IPS DF 19.7 (cell line): ENCODE data around the gene LHFPL6.
A peak's percentile ranks its signal among the peaks of the same experiment; 100 is the strongest.
"Not testable (repeated sequence)": the region's sequence is repeated elsewhere in the genome, so short reads cannot be mapped to it uniquely, and the experiment has no call there.

ENCODE experiments used
- DNase-seq: peaks from one replicate; pipeline ENCODE4 v3.0.0-alpha.2; 2013; ENCODE audit warnings: low read depth, low spot score

The LHFPL6 gene

GRCh38 chr13:39350461-39350881 is 252.5 kb downstream of the LHFPL6 start:
- no peak for DNase-seq

- no peak for DNase-seq
Observed at GRCh38 chr13:39349391-39349960, 253.5 kb downstream of the LHFPL6 start.

- peak; percentile 65 for DNase-seq
Observed at GRCh38 chr13:39347926-39348901, 254.8 kb downstream of the LHFPL6 start.

GRCh38 chr13:39345982-39346381 is 257.0 kb downstream of the LHFPL6 start:
- DNase-seq, result no peak

- DNase-seq, result no peak
Observed at GRCh38 chr13:39341251-39341650, 261.7 kb downstream of the LHFPL6 start.

- not testable (repeated sequence) for DNase-seq
Observed at GRCh38 chr13:39338114-39338513, 264.9 kb downstream of the LHFPL6 start.

- DNase-seq, result no peak
Observed at GRCh38 chr13:39336937-39337336, 266.1 kb downstream of the LHFPL6 start.

GRCh38 chr13:39336207-39336606 is 266.8 kb downstream of the LHFPL6 start:
- no peak for DNase-seq

- DNase-seq, result no peak
Observed at GRCh38 chr13:39335721-39336120, 267.3 kb downstream of the LHFPL6 start.

- DNase-seq, result no peak
Observed at GRCh38 chr13:39330504-39330903, 272.5 kb downstream of the LHFPL6 start.

GRCh38 chr13:39329182-39329639 is 273.8 kb downstream of the LHFPL6 start:
- DNase-seq, result peak; percentile 65

GRCh38 chr13:39327172-39327479 is 275.9 kb downstream of the LHFPL6 start:
- no peak for DNase-seq

GRCh38 chr13:39326469-39327171 is 276.4 kb downstream of the LHFPL6 start:
- DNase-seq, result no peak

GRCh38 chr13:39324806-39325311 is 278.1 kb downstream of the LHFPL6 start:
- DNase-seq, result no peak

GRCh38 chr13:39322836-39323585 is 280.0 kb downstream of the LHFPL6 start:
- DNase-seq, result no peak

- DNase-seq, result no peak
Observed at GRCh38 chr13:39321574-39321973, 281.4 kb downstream of the LHFPL6 start.

GRCh38 chr13:39318161-39318560 is 284.8 kb downstream of the LHFPL6 start:
- no peak for DNase-seq

GRCh38 chr13:39317291-39317690 is 285.7 kb downstream of the LHFPL6 start:
- no peak for DNase-seq

GRCh38 chr13:39315796-39316195 is 287.2 kb downstream of the LHFPL6 start:
- DNase-seq, result no peak

GRCh38 chr13:39313721-39314120 is 289.3 kb downstream of the LHFPL6 start:
- no peak for DNase-seq

GRCh38 chr13:39312596-39312995 is 290.4 kb downstream of the LHFPL6 start:
- DNase-seq, result no peak
